Rectal smooth muscle tissue (tissue), 1 donor: ENCODE results near the gene STK38L.
A peak's percentile ranks its signal among the peaks of the same experiment; 100 is the strongest.

Source experiments
- H3K27ac ChIP-seq: one replicate; pipeline ENCODE4 v1.7.0; 2013; ENCODE audit warnings: low read depth, low read length, inconsistent platforms
- H3K27me3 ChIP-seq: one replicate; pipeline ENCODE4 v1.7.0; 2013; ENCODE audit warnings: low read length; ENCODE audit not compliant: control insufficient read depth, insufficient read depth
- H3K36me3 ChIP-seq: one replicate; pipeline ENCODE4 v1.7.0; 2013; ENCODE audit warnings: low read length; ENCODE audit not compliant: control insufficient read depth, insufficient read depth
- H3K4me1 ChIP-seq: one replicate; pipeline ENCODE4 v1.7.0; 2013; ENCODE audit warnings: low read length; ENCODE audit not compliant: control insufficient read depth, insufficient read depth
- H3K4me3 ChIP-seq: one replicate; pipeline ENCODE4 v1.7.0; 2013; ENCODE audit warnings: low read length
- H3K9ac ChIP-seq: one replicate; pipeline ENCODE4 v1.7.0; 2013; ENCODE audit warnings: low read length

The STK38L gene

GRCh38 chr12:27309293-27309994 is 65.4 kb downstream of the STK38L start:
- Histone ChIP-seq H3K4me3 (no peak overlapping the region), H3K9ac (no peak overlapping the region), H3K27ac (no peak overlapping the region), H3K4me1 (peaks cover 6% of the 10 kb centered on the region), H3K27me3 (no peaks in the 10 kb centered on the region), H3K36me3 (peaks cover 4% of the 10 kb centered on the region)

GRCh38 chr12:27309995-27310315 is 65.9 kb downstream of the STK38L start:
- H3K9ac ChIP-seq: no peak overlapping the region
- H3K4me3 ChIP-seq: no peak overlapping the region
- H3K27ac ChIP-seq: no peak overlapping the region
- no peaks in the 10 kb centered on the region for H3K27me3 ChIP-seq
- H3K4me1 ChIP-seq: peaks cover 6% of the 10 kb centered on the region
- peaks cover 5% of the 10 kb centered on the region for H3K36me3 ChIP-seq

GRCh38 chr12:27316947-27317346 is 72.9 kb downstream of the STK38L start:
- no peak overlapping the region for H3K27ac ChIP-seq
- no peaks in the 10 kb centered on the region for H3K27me3 ChIP-seq
- no peak overlapping the region for H3K9ac ChIP-seq
- H3K36me3 ChIP-seq: peaks cover 13% of the 10 kb centered on the region
- H3K4me1 ChIP-seq: no peaks in the 10 kb centered on the region
- no peak overlapping the region for H3K4me3 ChIP-seq

- no peak overlapping the region for H3K4me3 ChIP-seq
- peak overlapping the region; percentile 14 for H3K27ac ChIP-seq
- H3K36me3 ChIP-seq: peaks cover 14% of the 10 kb centered on the region
- no peaks in the 10 kb centered on the region for H3K27me3 ChIP-seq
- H3K4me1 ChIP-seq: no peaks in the 10 kb centered on the region
- H3K9ac ChIP-seq: no peak overlapping the region
Observed at GRCh38 chr12:27319409-27319808, 75.3 kb downstream of the STK38L start.

GRCh38 chr12:27319848-27320247 is 75.8 kb downstream of the STK38L start:
- Histone ChIP-seq H3K36me3 (peaks cover 13% of the 10 kb centered on the region), H3K4me3 (no peak overlapping the region), H3K4me1 (no peaks in the 10 kb centered on the region), H3K27ac (peak overlapping the region; percentile 14), H3K9ac (no peak overlapping the region), H3K27me3 (no peaks in the 10 kb centered on the region)

- H3K27me3 ChIP-seq: no peaks in the 10 kb centered on the region
- H3K36me3 ChIP-seq: peaks cover 13% of the 10 kb centered on the region
- no peak overlapping the region for H3K9ac ChIP-seq
Observed at GRCh38 chr12:27324530-27324929, 80.4 kb downstream of the STK38L start.

GRCh38 chr12:27330846-27331245 is 86.8 kb downstream of the STK38L start:
- no peak overlapping the region for H3K4me3 ChIP-seq
- no peak overlapping the region for H3K9ac ChIP-seq
- H3K36me3 ChIP-seq: peaks cover 7% of the 10 kb centered on the region
- H3K4me1 ChIP-seq: peaks cover 11% of the 10 kb centered on the region
- peak overlapping the region; percentile 60 for H3K27ac ChIP-seq
- H3K27me3 ChIP-seq: no peaks in the 10 kb centered on the region

More at GRCh38 chr12:27324530-27324929, 80.4 kb downstream of the STK38L start:
- no peak overlapping the region for H3K4me3 ChIP-seq
- H3K27ac ChIP-seq: no peak overlapping the region
- H3K4me1 ChIP-seq: no peaks in the 10 kb centered on the region

GRCh38 chr12:27331291-27331926 is 87.3 kb downstream of the STK38L start:
- peak overlapping the region; percentile 77 for H3K4me3 ChIP-seq
- H3K36me3 ChIP-seq: peaks cover 4% of the 10 kb centered on the region
- peaks cover 11% of the 10 kb centered on the region for H3K4me1 ChIP-seq
- H3K27ac ChIP-seq: peak overlapping the region; percentile 60
- H3K9ac ChIP-seq: no peak overlapping the region
- H3K27me3 ChIP-seq: no peaks in the 10 kb centered on the region

- peaks cover 11% of the 10 kb centered on the region for H3K4me1 ChIP-seq
- no peak overlapping the region for H3K9ac ChIP-seq
- H3K27ac ChIP-seq: peak overlapping the region; percentile 60
- H3K36me3 ChIP-seq: no peaks in the 10 kb centered on the region
- H3K4me3 ChIP-seq: peak overlapping the region; percentile 77
- no peaks in the 10 kb centered on the region for H3K27me3 ChIP-seq
Observed at GRCh38 chr12:27331927-27332324, 87.8 kb downstream of the STK38L start.

- no peak overlapping the region for H3K27ac ChIP-seq
- H3K4me3 ChIP-seq: peak overlapping the region; percentile 77
- no peaks in the 10 kb centered on the region for H3K27me3 ChIP-seq
- peaks cover 11% of the 10 kb centered on the region for H3K4me1 ChIP-seq
- no peaks in the 10 kb centered on the region for H3K36me3 ChIP-seq
- no peak overlapping the region for H3K9ac ChIP-seq
Observed at GRCh38 chr12:27332407-27332713, 88.3 kb downstream of the STK38L start.

- Histone ChIP-seq H3K36me3 (no peaks in the 10 kb centered on the region), H3K4me3 (peak within 1 kb of the TSS; percentile 77), H3K27me3 (no peaks in the 10 kb centered on the region), H3K4me1 (peaks cover 11% of the 10 kb centered on the region), H3K9ac (no peak within 1 kb of the TSS), H3K27ac (peak within 1 kb of the TSS; percentile 60)
Observed at GRCh38 chr12:27332714-27333402, 88.8 kb downstream of the STK38L start, which contains the start of gene BMAL2. BMAL2 (plus strand) TSS chr12:27332836; CDS start chr12:27333073, 237 bp downstream.

GRCh38 chr12:27333403-27334009 is 89.4 kb downstream of the STK38L start:
- no peaks in the 10 kb centered on the region for H3K27me3 ChIP-seq
- H3K9ac ChIP-seq: no peak overlapping the region
- H3K36me3 ChIP-seq: no peaks in the 10 kb centered on the region
- no peak overlapping the region for H3K27ac ChIP-seq
- peaks cover 11% of the 10 kb centered on the region for H3K4me1 ChIP-seq
- peak overlapping the region; percentile 77 for H3K4me3 ChIP-seq
